NCI-H2029 (cell line): ENCODE measurements around the gene ATRN.

Experiments used
- DNase-seq: peaks from one replicate; lab custom pipeline; 2025; lab: John Stamatoyannopoulos, UW

ATRN gene

DNA sequence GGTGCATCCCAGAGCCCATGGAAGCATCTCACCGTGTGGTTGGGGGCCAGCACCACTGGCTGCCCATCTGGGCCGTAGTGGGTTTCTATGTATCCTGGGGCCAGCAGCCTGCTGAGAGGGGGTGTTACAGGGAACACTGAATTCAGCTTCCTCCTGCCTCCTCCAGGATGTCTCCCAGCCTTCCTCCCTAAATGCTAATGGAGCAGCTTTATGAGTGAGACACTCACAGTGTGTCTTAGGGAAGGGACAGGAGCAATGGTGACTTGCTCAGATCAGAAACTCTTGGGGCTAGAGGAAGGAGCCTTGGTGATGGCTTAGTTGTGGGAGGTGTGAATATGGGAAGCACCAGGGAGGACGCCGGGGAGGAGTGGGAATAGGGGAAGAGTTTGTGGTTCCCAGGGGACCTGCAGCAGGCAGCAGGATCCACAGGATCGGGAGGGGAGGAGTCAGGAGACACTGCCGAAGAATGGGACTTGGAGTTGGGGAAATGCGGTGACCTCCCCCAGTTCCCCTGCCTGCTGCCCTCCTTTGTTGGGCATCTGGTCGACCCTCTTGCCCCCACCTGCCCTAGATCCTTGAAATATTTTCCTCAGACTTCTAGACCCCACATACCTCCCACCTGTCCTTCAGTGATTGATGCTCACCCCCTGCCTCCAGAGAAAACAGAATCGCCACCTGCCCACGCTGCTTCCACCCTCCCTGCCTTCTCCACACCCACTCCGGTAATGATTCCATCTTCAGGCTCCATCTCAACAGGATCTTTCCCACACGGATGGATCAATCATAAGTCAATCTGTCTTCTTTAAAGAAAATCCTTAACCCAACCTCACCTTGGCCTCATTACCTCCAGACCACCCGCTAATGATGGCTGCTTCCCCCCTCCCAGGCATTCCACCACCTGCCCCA lies 204.4 kb downstream of the ATRN start:
- DNase-seq: no peak

GRCh38 chr20:3677733-3678132 lies 206.9 kb downstream of the ATRN start:
- no peak for DNase-seq

GRCh38 chr20:3678198-3678597 lies 207.4 kb downstream of the ATRN start:
- no peak for DNase-seq

DNA sequence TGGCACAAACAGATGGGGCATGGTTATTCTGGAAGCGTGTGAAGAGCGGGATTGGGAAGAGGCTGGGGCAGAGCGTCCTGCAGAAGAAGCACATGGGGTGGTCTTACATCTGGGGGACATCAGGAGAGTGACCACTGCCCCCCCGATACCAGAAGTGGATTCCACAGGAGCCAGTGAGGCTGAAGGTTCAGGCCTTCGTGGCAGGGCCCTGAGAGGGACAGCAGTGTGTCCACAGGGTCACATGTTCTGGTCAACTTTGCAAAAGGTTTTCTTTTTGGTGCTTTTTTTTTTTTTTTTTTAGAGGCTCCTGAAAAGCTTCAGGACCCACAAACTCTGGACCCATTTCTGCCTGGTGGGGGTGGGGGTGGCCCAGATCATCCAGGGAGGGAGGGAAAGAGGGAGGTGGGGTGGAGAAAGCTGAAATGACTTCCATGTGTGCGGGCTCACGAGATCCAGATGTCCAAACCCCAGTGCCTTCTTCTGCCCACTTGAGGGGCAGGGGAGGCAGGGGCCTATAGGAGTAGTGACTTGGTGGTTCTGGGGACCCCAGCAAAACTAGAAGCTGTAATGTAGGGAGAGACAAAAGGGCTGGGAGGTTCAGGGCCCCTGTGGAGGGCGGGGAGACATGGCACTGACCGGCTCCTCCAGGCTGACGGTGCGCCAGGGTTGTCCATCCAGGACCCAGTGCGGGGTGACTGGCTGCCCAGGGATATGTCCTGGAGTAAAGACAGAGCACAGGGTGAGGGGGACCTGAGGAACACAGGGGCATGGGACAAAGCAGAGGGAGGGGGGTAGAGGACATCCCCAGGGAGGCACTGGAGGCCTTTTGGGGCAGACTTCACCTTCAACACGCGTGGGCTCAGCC lies 208.3 kb downstream of the ATRN start:
- no peak for DNase-seq

DNA sequence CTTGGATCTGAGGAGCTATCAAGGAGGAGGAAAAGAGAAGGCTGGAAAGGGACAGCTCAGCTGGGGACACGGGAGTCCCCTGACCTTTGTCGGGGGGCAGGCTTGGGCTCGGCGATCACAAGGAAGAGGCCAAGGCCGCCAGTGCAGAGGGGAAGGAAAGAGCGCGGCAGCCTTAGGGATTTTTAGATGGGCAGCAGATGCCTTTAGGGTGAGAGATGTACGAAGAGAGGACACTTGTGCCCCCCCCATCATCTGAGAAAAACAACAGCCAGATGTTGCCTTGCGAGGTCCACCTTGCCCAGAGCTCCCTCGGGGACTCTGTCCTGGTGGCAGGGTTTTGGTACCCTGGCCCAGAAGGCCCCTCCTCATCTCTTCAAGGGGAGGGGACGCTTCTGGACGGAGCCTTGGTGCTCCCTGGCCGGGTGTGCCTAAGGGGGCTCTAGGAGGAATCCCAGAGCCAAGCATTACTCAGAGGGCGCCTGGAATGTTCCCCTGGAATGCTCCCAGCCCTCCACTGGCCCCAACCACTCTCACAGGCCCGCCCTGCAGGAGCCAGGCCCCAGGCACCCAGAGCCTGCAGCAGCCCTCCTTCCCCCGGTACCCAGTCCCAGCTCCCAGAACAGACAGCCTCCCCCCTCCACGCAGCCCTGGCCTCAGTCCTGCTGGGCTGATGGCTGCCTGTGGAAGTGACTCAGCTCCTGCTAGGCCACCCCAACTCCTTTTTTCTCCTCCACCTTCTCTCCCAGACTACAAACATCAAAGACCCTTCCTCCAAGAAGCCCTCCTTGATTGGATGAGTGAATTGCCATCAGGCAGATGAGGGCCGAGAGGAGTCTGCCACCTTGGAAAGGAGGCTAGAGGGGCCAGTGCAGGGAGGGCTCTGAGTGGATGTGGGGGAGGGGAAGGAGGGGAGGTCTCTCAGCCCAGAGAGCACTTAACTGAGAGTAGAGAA lies 209.2 kb downstream of the ATRN start:
- no peak for DNase-seq

- DNase-seq: no peak
These were observed 210.0 kb downstream of the ATRN start for GRCh38 chr20:3680701-3681351.

DNA sequence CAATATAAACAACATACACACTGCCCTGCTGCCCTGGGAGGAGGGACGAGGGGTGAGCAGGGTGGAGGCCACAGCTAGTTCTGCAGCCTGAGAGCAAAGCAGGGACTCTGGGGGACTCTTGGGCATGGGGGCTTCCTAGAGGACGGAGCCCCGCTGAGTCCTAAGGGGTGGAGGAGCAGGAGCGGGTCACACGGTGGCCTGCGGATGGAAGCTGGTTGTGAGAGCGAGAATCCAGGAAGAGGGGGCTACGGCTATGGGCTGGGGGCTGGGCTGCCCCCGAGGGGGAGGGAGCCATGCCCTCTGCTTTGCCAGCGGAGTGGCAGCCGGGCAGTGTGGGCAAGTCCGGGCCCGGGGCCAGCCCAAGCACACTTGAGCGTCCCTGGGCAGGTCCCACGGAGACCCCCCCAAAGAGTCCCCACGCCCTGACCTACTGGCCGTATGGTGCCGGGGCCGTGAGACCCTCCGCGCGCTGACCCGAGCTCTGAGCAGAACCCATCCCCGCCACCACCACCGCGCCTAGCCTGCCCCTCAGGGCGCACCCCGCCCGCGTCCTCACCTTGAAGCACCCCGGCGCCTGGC lies 210.6 kb downstream of the ATRN start:
- no peak for DNase-seq

DNA sequence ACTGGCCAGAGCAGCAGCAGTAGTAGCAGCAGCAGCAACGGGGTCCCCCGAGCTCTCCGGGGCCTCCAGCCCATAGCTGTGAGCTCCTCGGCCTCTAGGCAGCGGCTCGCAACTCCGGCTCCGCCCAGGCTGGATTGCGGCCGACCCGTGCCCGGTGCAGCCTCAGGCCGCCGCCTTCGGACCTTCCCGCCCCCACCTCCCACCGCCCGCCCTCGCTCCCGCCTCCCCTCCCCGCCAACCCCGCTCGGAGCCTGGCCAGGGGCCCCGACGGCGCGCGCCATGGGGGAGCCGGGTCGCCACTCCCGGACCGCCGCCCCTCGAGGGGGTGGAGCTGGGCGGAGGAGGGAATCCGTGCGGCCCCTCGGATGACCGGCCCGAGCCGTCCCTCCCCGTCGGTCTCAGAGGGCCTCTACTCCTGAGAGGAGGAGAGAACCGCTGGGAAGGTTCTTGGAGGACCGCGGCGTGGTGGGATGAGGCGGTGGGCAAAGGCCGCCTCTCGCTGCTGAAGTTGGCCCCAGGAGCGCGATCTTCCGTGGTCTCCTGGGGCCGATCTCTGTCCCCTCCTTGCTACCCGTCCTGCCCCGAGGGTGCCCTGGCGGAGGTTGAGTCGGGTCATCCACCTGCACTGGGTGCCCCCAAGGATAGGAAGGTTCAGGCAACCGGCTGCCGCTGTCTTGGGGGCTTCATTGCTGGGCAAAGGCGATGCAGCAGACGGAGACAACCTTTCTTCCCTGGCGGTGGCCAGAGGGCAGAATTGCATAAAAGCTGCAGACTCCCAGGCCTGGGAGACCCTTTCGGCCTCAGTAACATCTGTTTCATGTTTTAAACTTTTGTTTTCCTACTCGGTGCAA lies 211.3 kb downstream of the ATRN start, which contains the start of gene ADAM33:
Gene ADAM33, minus strand, starts transcription at position 80 of the 851 bp plus-strand sequence. Its CDS starts 6 bp downstream, at position 74.
- DNase-seq: no peak

- DNase-seq: no peak
These were observed 214.5 kb downstream of the ATRN start for GRCh38 chr20:3685341-3685740.

DNA sequence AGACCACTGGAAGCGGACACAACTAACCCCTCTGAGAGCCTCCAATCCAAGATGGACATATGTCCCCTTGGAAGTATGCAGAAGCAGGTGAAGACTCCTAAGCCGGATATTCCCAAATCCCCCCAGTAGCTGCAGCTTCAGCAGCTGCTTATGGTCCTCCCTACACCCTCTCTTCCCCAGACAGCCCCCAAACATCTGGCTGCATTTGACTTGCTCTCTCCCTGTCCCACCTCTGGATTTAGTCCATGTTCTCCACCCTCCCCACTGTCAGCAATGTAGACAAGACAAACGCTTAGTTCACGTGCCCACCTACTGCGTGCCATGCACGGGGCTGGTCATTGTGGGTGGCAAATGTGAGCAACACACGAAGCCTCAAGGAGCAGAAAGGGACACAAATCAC lies 215.6 kb downstream of the ATRN start:
- no peak for DNase-seq

DNA sequence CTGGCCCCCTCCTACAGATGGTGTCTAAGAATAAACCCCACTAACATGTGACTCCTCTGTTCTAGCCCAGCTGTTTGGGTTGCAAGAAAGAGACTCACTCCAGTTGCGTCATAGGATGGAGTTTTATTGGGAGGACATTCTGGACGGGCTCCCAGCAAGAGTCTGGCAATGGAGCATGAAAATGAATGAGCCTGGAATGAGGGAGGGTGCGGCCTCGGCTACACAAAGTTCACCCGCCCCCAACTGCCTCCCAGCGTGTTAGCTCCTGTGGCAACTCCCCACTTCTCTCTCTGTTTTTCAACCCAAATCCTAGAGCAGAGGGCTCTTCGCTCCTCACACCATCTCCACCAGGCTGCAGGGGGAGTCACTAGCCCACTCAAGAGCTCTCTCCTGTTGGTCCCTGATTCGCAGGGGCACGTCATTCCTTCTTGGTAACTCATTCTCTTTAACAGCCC lies 216.1 kb downstream of the ATRN start:
- DNase-seq: no peak

GRCh38 chr20:3687655-3688054 lies 216.8 kb downstream of the ATRN start:
- no peak for DNase-seq

DNA sequence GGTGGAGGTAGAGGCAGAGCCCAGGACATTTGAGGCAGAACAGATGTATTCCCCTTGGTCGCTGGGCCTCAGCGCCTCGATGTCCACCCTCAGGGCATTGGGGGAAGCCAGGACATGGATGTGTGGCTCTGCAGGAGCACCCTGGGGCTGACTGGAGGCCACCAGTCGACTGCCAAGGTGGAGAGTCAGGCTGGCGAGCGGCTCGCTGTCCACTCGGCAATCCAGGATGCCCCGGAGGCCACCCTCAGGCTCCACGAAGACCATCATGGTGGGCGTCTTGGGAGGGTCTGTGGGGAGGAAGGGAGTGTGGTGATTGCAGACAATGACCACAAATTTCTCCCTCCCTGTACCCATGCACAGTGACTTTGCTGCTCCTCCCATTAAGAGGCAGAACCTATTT lies 219.2 kb downstream of the ATRN start:
- no peak for DNase-seq

- DNase-seq: no peak
These were observed 219.6 kb downstream of the ATRN start for GRCh38 chr20:3690413-3690812.

- DNase-seq: no peak
These were observed 220.5 kb downstream of the ATRN start for GRCh38 chr20:3691306-3691705.

GRCh38 chr20:3691897-3692296 lies 221.1 kb downstream of the ATRN start:
- DNase-seq: no peak

GRCh38 chr20:3692706-3693294 lies 222.0 kb downstream of the ATRN start:
- no peak for DNase-seq

DNA sequence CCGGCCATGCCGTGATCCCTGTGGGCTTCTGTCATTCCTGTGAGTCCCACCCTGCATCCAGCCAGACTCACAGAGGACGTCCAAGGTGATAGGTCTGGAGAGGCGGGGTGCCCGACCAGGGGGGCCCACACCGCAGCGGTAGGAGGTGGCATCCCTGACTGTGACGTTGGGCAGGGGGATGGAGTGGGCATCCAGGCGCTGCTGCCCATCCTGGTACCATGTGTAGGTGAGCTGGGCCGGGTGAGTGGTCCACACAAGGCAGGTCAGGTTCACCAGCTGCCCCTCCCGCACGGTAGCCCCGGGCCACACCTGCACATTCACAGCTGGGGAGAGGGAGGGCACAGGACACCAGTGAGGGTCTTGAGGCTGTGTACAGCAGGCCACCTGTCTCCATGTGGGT lies 222.6 kb downstream of the ATRN start:
- no peak for DNase-seq

DNA sequence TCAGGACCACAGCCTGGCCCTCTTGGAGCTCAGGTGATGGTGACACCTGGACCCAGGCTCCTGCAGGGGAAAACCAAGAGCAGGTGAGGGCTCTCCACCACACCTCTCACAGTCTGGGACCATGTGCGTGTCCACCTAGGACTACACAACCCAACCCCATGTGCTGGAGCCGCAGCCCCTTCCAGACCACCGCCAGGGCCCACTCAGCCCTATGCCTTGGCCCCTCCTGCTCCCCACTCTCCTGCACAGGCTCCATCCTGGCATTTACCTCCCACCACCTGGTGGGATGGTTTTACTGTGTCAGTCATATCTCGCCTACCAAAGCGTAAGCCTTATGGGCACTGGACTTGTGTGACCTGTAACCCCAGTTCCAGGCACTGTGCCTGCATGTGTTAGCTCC lies 224.0 kb downstream of the ATRN start:
- DNase-seq: no peak
